GM13977 (cell line): ENCODE data around the gene SAMD3.

Experiments used
- DNase-seq: peaks from one replicate; pipeline ENCODE4 v3.0.0; 2012; ENCODE audit warnings: low spot score
- CTCF ChIP-seq: IDR thresholded peaks from 2 replicates; pipeline ENCODE4 v1.5.1; 2012; ENCODE audit warnings: mild to moderate bottlenecking, control low read depth; ENCODE audit not compliant: insufficient read depth; ENCODE audit errors: extremely low read depth, missing control alignments
- in situ Hi-C: fragments of 300-500 bp; cut with MboI; formaldehyde crosslinking; loops from one replicate; pipeline ENCODE4 v1.12.0; 2022; ENCODE audit warnings: low sequenced_read_pairs, low pct_unique_long_range_greater_than_20kb, mixed read lengths, inconsistent platforms; ENCODE audit not compliant: unreplicated experiment

The SAMD3 gene

GRCh38 chr6:130098317-130098716, 124.4 kb downstream of the SAMD3 start:
- no peak for DNase-seq
- no peak for TF ChIP-seq CTCF
- in situ Hi-C loops: no loop called here
